Mesendoderm (in vitro differentiated cells): ENCODE data around the gene DMTF1.
"Not testable (repeated sequence)": the region's sequence is repeated elsewhere in the genome, so short reads cannot be mapped to it uniquely, and the experiment has no call there.

Experiments
- DNase-seq: peaks from one replicate; pipeline ENCODE4 v3.0.0; 2013
- H2AK5ac ChIP-seq: 2 replicates; pipeline ENCODE4 v1.6.1; 2013; ENCODE audit warnings: low read length, inconsistent platforms
- H2BK120ac ChIP-seq: 2 replicates; pipeline ENCODE4 v1.6.1; 2013; ENCODE audit warnings: low read depth, mild to moderate bottlenecking, low read length, moderate library complexity, mixed read lengths
- H2BK15ac ChIP-seq: replicated peaks from 2 replicates; pipeline ENCODE4 v1.6.1; 2013; ENCODE audit warnings: low read depth, mild to moderate bottlenecking, moderate library complexity
- H2BK5ac ChIP-seq: 2 replicates; pipeline ENCODE4 v1.6.1; 2013; ENCODE audit warnings: low read length, inconsistent platforms
- H3K18ac ChIP-seq: 2 replicates; pipeline ENCODE4 v1.6.1; 2013; ENCODE audit warnings: mild to moderate bottlenecking, low read length, mixed read lengths
- H3K23ac ChIP-seq: one replicate; pipeline ENCODE4 v1.6.1; 2013; ENCODE audit warnings: low read length
- H3K27ac ChIP-seq: 2 replicates; pipeline ENCODE4 v1.5.1; 2013; ENCODE audit warnings: low read depth, mild to moderate bottlenecking, inconsistent platforms, low read length, moderate library complexity
- H3K27me3 ChIP-seq: 2 replicates; pipeline ENCODE4 v1.6.1; 2013; ENCODE audit warnings: low read length, control low read depth, mild to moderate bottlenecking, inconsistent platforms; ENCODE audit not compliant: insufficient read depth, poor library complexity
- H3K36me3 ChIP-seq: 2 replicates; pipeline ENCODE4 v1.6.1; 2013; ENCODE audit warnings: low read length, inconsistent platforms; ENCODE audit not compliant: control insufficient read depth, insufficient read depth
- H3K4ac ChIP-seq: one replicate; pipeline ENCODE4 v1.6.1; 2013; ENCODE audit warnings: low read depth, mild to moderate bottlenecking, low read length, moderate library complexity
- H3K4me1 ChIP-seq: 2 replicates; pipeline ENCODE4 v1.6.1; 2013; ENCODE audit warnings: low read depth, low read length, inconsistent platforms; ENCODE audit not compliant: control insufficient read depth
- H3K4me2 ChIP-seq: 2 replicates; pipeline ENCODE4 v1.6.1; 2013; ENCODE audit warnings: low read length
- H3K4me3 ChIP-seq: 2 replicates; pipeline ENCODE4 v1.5.1; 2013; ENCODE audit warnings: mild to moderate bottlenecking, low read length
- H3K56ac ChIP-seq: one replicate; pipeline ENCODE4 v1.6.1; 2013; ENCODE audit warnings: low read length
- H3K79me1 ChIP-seq: 2 replicates; pipeline ENCODE4 v1.6.1; 2013; ENCODE audit warnings: low read length, inconsistent platforms
- H3K79me2 ChIP-seq: 2 replicates; pipeline ENCODE4 v1.6.1; 2013; ENCODE audit warnings: mild to moderate bottlenecking, low read length; ENCODE audit not compliant: control insufficient read depth, insufficient read depth
- H3K9ac ChIP-seq: 2 replicates; pipeline ENCODE4 v1.6.1; 2013; ENCODE audit warnings: low read length, inconsistent platforms
- H4K5ac ChIP-seq: one replicate; pipeline ENCODE4 v1.6.1; 2013; ENCODE audit warnings: low read length
- H4K8ac ChIP-seq: one replicate; pipeline ENCODE4 v1.6.1; 2013; ENCODE audit warnings: low read depth, mild to moderate bottlenecking, control low read depth, low read length, moderate library complexity
- WGBS: extraction: QIAGEN DNeasy Blood & Tissue Kit; methylation state at CpG from one replicate; pipeline ENCODE4 v1.1.7; 2013; ENCODE audit warnings: low lambda C conversion rate, missing lambda C conversion rate; ENCODE audit not compliant: insufficient coverage; ENCODE audit errors: extremely low coverage; 5-methylcytosine and 5-hydroxymethylcytosine counted together

DMTF1 gene

DNA sequence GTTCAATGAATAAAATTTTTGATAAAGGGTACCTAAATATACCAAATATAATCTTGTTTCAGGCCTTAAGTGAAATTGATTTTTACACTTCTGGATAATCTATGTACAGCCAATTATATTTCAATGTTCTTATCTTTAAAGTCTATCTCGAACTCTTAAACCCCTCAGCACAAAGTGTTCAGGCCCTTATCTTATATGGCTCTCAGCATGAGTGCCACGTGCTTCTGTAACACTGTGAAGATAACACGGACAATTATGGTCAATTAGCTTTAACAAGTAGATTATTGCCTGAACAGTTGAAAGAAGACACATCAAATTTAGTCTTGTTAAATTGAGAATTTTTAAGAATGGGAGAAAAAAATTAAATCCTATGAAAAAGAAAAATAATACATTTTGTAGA is 40.4 kb upstream of the DMTF1 start:
- Histone ChIP-seq H3K79me1 (no peaks in the 10 kb centered on the region), H3K4me1 (no peaks in the 10 kb centered on the region), H3K79me2 (no peaks in the 10 kb centered on the region), H4K8ac (no peak overlapping the region), H3K27me3 (no peaks in the 10 kb centered on the region), H3K18ac (no peak overlapping the region), H3K23ac (no peak overlapping the region), H3K56ac (no peak overlapping the region), H4K5ac (no peak overlapping the region), H2BK120ac (no peak overlapping the region), H2AK5ac (no peak overlapping the region), H3K36me3 (no peaks in the 10 kb centered on the region), H3K4ac (no peak overlapping the region), H2BK5ac (no peak overlapping the region), H3K9ac (no peak overlapping the region), H3K4me2 (no peak overlapping the region), H2BK15ac (no peak overlapping the region), H3K27ac (no peak overlapping the region), H3K4me3 (no peak overlapping the region)
- WGBS, result no CpG with 5 or more reads among the region's 3 CpGs
- DNase-seq, result peak; percentile 68

DNA sequence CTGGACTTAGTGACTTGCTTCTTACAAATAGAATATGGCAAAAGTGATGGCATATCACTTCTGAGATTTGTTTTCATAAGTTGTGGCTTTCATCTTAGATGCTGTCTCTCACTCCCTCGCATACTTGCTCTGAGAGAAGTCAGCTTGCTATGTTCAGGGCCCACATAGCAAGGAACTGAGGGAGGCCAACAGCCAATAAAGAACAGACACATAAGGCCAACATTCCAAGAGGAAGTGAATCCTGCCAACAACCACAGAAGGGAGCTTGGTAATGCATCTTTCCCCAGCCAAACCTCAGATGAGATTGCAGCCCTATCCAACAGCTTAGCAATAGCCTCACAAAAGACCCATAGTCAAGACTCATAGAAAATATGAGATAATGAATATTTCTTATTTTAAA is 39.2 kb upstream of the DMTF1 start:
- no peaks in the 10 kb centered on the region for H3K36me3 ChIP-seq
- H3K9ac ChIP-seq, result no peak overlapping the region
- no peak overlapping the region for H3K4ac ChIP-seq
- WGBS, result no CpG with 5 or more reads among the region's 1 CpG
- DNase-seq, result no peak
- no peak overlapping the region for H3K4me3 ChIP-seq
- H2AK5ac ChIP-seq, result no peak overlapping the region
- H2BK15ac ChIP-seq, result no peak overlapping the region
- H3K79me1 ChIP-seq, result no peaks in the 10 kb centered on the region
- no peak overlapping the region for H4K8ac ChIP-seq
- no peak overlapping the region for H3K56ac ChIP-seq
- no peak overlapping the region for H3K27ac ChIP-seq
- H3K27me3 ChIP-seq, result no peaks in the 10 kb centered on the region
- H3K4me1 ChIP-seq, result no peaks in the 10 kb centered on the region
- H3K18ac ChIP-seq, result no peak overlapping the region
- no peak overlapping the region for H4K5ac ChIP-seq
- H3K4me2 ChIP-seq, result no peak overlapping the region
- H2BK120ac ChIP-seq, result no peak overlapping the region
- H2BK5ac ChIP-seq, result no peak overlapping the region
- no peak overlapping the region for H3K23ac ChIP-seq
- no peaks in the 10 kb centered on the region for H3K79me2 ChIP-seq

GRCh38 chr7:87113904-87114303 is 38.3 kb upstream of the DMTF1 start:
- H3K27me3 ChIP-seq, H3K4me1 ChIP-seq, H4K5ac ChIP-seq, H4K8ac ChIP-seq, H3K56ac ChIP-seq, DNase-seq, H3K9ac ChIP-seq, H3K79me1 ChIP-seq, H2AK5ac ChIP-seq, H3K18ac ChIP-seq, H3K4me3 ChIP-seq, H3K4me2 ChIP-seq, H3K4ac ChIP-seq, H3K79me2 ChIP-seq, H2BK120ac ChIP-seq, H3K36me3 ChIP-seq, H2BK5ac ChIP-seq, H3K27ac ChIP-seq, H2BK15ac ChIP-seq, H3K23ac ChIP-seq: not testable (repeated sequence)
- WGBS, result no CpG with 5 or more reads among the region's 3 CpGs

- not testable (repeated sequence) for H3K4me2 ChIP-seq, H4K5ac ChIP-seq, H2AK5ac ChIP-seq, H4K8ac ChIP-seq, H2BK120ac ChIP-seq, H3K79me2 ChIP-seq, DNase-seq, H3K79me1 ChIP-seq, H3K27ac ChIP-seq, H2BK5ac ChIP-seq, H3K36me3 ChIP-seq, H2BK15ac ChIP-seq, H3K4me3 ChIP-seq, H3K9ac ChIP-seq, H3K4ac ChIP-seq, H3K27me3 ChIP-seq, H3K18ac ChIP-seq, H3K23ac ChIP-seq, H3K4me1 ChIP-seq, H3K56ac ChIP-seq
- no CpG with 5 or more reads among the region's 2 CpGs for WGBS
Observed at GRCh38 chr7:87115772-87116171, 36.5 kb upstream of the DMTF1 start.

DNA sequence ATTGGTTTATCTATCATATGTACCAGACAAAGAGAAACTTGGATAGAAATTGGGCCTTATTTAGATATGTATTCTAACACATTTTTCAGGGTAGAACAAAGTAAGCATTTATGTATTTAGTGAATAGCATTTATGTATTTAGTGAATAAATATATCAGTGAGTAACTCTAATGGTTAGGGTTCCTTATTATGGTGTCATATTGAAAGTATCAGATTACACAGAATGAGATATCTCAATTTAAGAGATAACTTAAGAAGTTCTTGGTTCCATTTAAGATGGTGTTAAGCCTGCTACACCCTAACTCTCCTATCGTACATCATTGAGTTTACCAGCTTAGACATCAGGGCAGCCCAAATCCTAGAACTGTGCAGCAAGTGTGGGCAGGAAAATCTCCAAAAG is 35.9 kb upstream of the DMTF1 start:
- Histone ChIP-seq H3K56ac (no peak overlapping the region), H3K27me3 (no peaks in the 10 kb centered on the region), H3K4ac (no peak overlapping the region), H3K79me1 (no peaks in the 10 kb centered on the region), H3K4me2 (no peak overlapping the region), H2BK120ac (no peak overlapping the region), H3K36me3 (no peaks in the 10 kb centered on the region), H3K4me3 (no peak overlapping the region), H3K27ac (no peak overlapping the region), H4K5ac (no peak overlapping the region), H3K9ac (no peak overlapping the region), H4K8ac (no peak overlapping the region), H3K18ac (no peak overlapping the region), H2BK5ac (no peak overlapping the region), H2AK5ac (no peak overlapping the region), H3K79me2 (no peaks in the 10 kb centered on the region), H2BK15ac (no peak overlapping the region), H3K4me1 (no peaks in the 10 kb centered on the region), H3K23ac (no peak overlapping the region)
- DNase-seq, result no peak
- no CpG with 5 or more reads among the region's 1 CpG for WGBS

DNA sequence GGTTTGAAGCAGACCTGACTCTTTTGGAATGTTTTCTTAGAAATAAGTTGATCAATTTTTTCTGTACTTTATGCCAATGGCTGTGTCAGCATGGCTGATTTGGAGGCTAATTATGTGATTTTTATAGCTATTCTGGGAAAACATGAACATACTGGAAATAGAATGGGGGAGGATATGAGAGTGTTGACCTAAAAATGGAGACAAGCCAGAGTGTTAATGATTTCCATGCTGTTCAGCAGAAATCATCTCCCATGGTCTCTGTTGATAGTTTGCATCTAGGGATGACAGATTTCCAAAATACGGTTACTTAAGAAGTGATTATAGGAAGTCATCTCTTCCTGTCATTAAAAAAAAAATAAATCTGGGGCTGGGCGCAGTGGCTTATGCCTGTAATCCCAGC is 32.7 kb upstream of the DMTF1 start:
- Histone ChIP-seq H2AK5ac (no peak overlapping the region), H3K56ac (no peak overlapping the region), H3K79me1 (no peaks in the 10 kb centered on the region), H3K79me2 (no peaks in the 10 kb centered on the region), H3K18ac (no peak overlapping the region), H3K4me1 (no peaks in the 10 kb centered on the region), H3K23ac (no peak overlapping the region), H2BK5ac (no peak overlapping the region), H3K27me3 (no peaks in the 10 kb centered on the region), H3K4me2 (no peak overlapping the region), H3K27ac (no peak overlapping the region), H4K8ac (no peak overlapping the region), H4K5ac (no peak overlapping the region), H3K36me3 (no peaks in the 10 kb centered on the region), H3K9ac (no peak overlapping the region), H3K4me3 (no peak overlapping the region), H3K4ac (no peak overlapping the region), H2BK15ac (no peak overlapping the region), H2BK120ac (no peak overlapping the region)
- no CpG with 5 or more reads among the region's 2 CpGs for WGBS
- DNase-seq, result no peak
